WTC11 (cell line): Measurements from ENCODE around the gene INHA. TPM values are rescaled to one million over a fixed set of nuclear protein-coding genes. Genes with fewer than 3 reads are reported as not detected.

Experiments used
- ATAC-seq: fragments of 200-7000 bp; cut with Tn5 transposase; 2 replicates; pipeline ENCODE4 v1.10.0; 2021; ENCODE audit warnings: mild to moderate bottlenecking, moderate library complexity
- CTCF ChIA-PET: fragments of 300-600 bp; sonication (Branson Sonifier 250); formaldehyde crosslinking; loops from one replicate; lab custom pipeline; 2021; ENCODE audit warnings: antibody characterized with exemption; lab: Charles Lee
- POLR2A ChIA-PET: fragments of 350-600 bp; sonication (Branson Sonifier 250); formaldehyde crosslinking; loops from one replicate; lab custom pipeline; 2021; ENCODE audit warnings: antibody characterized with exemption; lab: Charles Lee
- DNase-seq: peaks from one replicate; pipeline ENCODE4 v3.0.0; 2021; ENCODE audit warnings: low spot score
- H3K27ac Mint-ChIP-seq: 2 replicates; pipeline ENCODE4 v1.8.0; 2021; ENCODE audit warnings: mixed read lengths
- H3K27me3 Mint-ChIP-seq: 2 replicates; pipeline ENCODE4 v1.8.0; 2021; ENCODE audit warnings: low read depth, mild to moderate bottlenecking, moderate library complexity, mixed read lengths
- H3K36me3 Mint-ChIP-seq: 2 replicates; pipeline ENCODE4 v1.8.0; 2021; ENCODE audit warnings: mixed read lengths
- H3K4me1 Mint-ChIP-seq: 2 replicates; pipeline ENCODE4 v1.8.0; 2022; ENCODE audit warnings: mixed read lengths
- H3K4me3 Mint-ChIP-seq: 2 replicates; pipeline ENCODE4 v1.8.0; 2021; ENCODE audit warnings: mild to moderate bottlenecking, moderate library complexity, mixed read lengths
- H3K9me3 Mint-ChIP-seq: 2 replicates; pipeline ENCODE4 v1.8.0; 2021; ENCODE audit warnings: mixed read lengths
- AR ChIP-seq: fragments of 250-450 bp; sonication (Bioruptor Pico); IDR thresholded peaks from 2 replicates; pipeline ENCODE4 v1.9.0; 2021; ENCODE audit warnings: mild to moderate bottlenecking
- ARID4B ChIP-seq: sonication (generic); formaldehyde crosslinking; IDR thresholded peaks from 2 replicates; pipeline ENCODE4 v1.8.0; 2023; ENCODE audit warnings: missing genetic modification reagents, mild to moderate bottlenecking, borderline replicate concordance
- ATF2 ChIP-seq: sonication (generic); formaldehyde crosslinking; IDR thresholded peaks from 2 replicates; pipeline ENCODE4 v1.8.1; 2022; ENCODE audit warnings: low read depth, missing genetic modification reagents, borderline replicate concordance
- HMGA2 ChIP-seq: fragments of 250-450 bp; sonication (Bioruptor Pico); IDR thresholded peaks from 2 replicates; pipeline ENCODE4 v1.4.0; 2021; ENCODE audit warnings: mild to moderate bottlenecking, moderate library complexity
- HMGXB4 ChIP-seq: sonication (generic); formaldehyde crosslinking; IDR thresholded peaks from 2 replicates; pipeline ENCODE4 v1.8.1; 2023; ENCODE audit warnings: mild to moderate bottlenecking, moderate library complexity, missing genetic modification reagents
- IRF2 ChIP-seq: sonication (generic); formaldehyde crosslinking; IDR thresholded peaks from 2 replicates; pipeline ENCODE4 v1.8.0; 2022; ENCODE audit warnings: low read depth, missing genetic modification reagents, borderline replicate concordance
- MAX ChIP-seq: sonication (generic); formaldehyde crosslinking; IDR thresholded peaks from 2 replicates; pipeline ENCODE4 v1.8.0; 2022; ENCODE audit warnings: mild to moderate bottlenecking, missing genetic modification reagents
- MLX ChIP-seq: sonication (generic); formaldehyde crosslinking; IDR thresholded peaks from 2 replicates; pipeline ENCODE4 v1.8.1; 2023; ENCODE audit warnings: mild to moderate bottlenecking, missing genetic modification reagents, moderate library complexity
- NFATC4 ChIP-seq: fragments of 250-450 bp; sonication (Bioruptor Pico); IDR thresholded peaks from 2 replicates; pipeline ENCODE4 v1.9.0; 2021; ENCODE audit warnings: mild to moderate bottlenecking
- RELA ChIP-seq: sonication (generic); formaldehyde crosslinking; IDR thresholded peaks from 2 replicates; pipeline ENCODE4 v1.8.1; 2022; ENCODE audit warnings: missing genetic modification reagents, mild to moderate bottlenecking, borderline replicate concordance
- SMAD3 ChIP-seq: sonication (generic); formaldehyde crosslinking; IDR thresholded peaks from 2 replicates; pipeline ENCODE4 v1.8.0; 2022; ENCODE audit warnings: missing genetic modification reagents, mild to moderate bottlenecking, borderline replicate concordance
- SMAD4 ChIP-seq: sonication (generic); formaldehyde crosslinking; IDR thresholded peaks from 2 replicates; pipeline ENCODE4 v1.8.0; 2022; ENCODE audit warnings: mild to moderate bottlenecking, missing genetic modification reagents
- ZBTB21 ChIP-seq: sonication (generic); formaldehyde crosslinking; IDR thresholded peaks from 2 replicates; pipeline ENCODE4 v1.8.1; 2023; ENCODE audit warnings: mild to moderate bottlenecking, missing genetic modification reagents, borderline replicate concordance
- ZNF263 ChIP-seq: sonication (generic); formaldehyde crosslinking; IDR thresholded peaks from 2 replicates; pipeline ENCODE4 v1.8.1; 2022; ENCODE audit warnings: low read depth, mild to moderate bottlenecking, moderate library complexity, missing genetic modification reagents
- ZNF317 ChIP-seq: sonication (generic); formaldehyde crosslinking; IDR thresholded peaks from 2 replicates; pipeline ENCODE4 v1.8.1; 2023; ENCODE audit warnings: low read depth, mild to moderate bottlenecking, moderate library complexity, missing genetic modification reagents, borderline replicate concordance
- ZNF512 ChIP-seq: sonication (generic); formaldehyde crosslinking; IDR thresholded peaks from 2 replicates; pipeline ENCODE4 v1.8.1; 2022; ENCODE audit warnings: missing genetic modification reagents, borderline replicate concordance
- ZNF671 ChIP-seq: fragments of 250-450 bp; sonication (Bioruptor Pico); IDR thresholded peaks from 2 replicates; pipeline ENCODE4 v1.8.0; 2021; ENCODE audit warnings: mild to moderate bottlenecking
- total RNA-seq: library from RNA; stranded (reverse); gene quantifications from 3 replicates; pipeline ENCODE4 v1.2.3, GENCODE V29; 2021

Gene INHA
- total RNA-seq, 1 experiment from 2014 or later = 1.4 TPM

GRCh38 chr2:219536425-219536824 is 35.7 kb upstream of the INHA start:
- H3K4me3 Mint-ChIP-seq = no peak overlapping the region
- peaks cover 21% of the 10 kb centered on the region for H3K36me3 Mint-ChIP-seq
- peaks cover 19% of the 10 kb centered on the region for H3K4me1 Mint-ChIP-seq
- H3K9me3 Mint-ChIP-seq = no peaks in the 10 kb centered on the region
- H3K27ac Mint-ChIP-seq = no peak overlapping the region
- TF ChIP-seq AR (no peak), ZNF512 (CRISPR knock-in tag) (no peak), ZNF671 (CRISPR knock-in tag) (no peak), NFATC4 (no peak), ARID4B (CRISPR knock-in tag) (no peak), MLX (no peak), HMGXB4 (CRISPR knock-in tag) (no peak), RELA (CRISPR knock-in tag) (no peak), ATF2 (no peak), SMAD4 (no peak), ZNF317 (CRISPR knock-in tag) (no peak), MAX (CRISPR knock-in tag) (no peak), SMAD3 (no peak), IRF2 (CRISPR knock-in tag) (no peak), ZNF263 (CRISPR knock-in tag) (no peak), ZBTB21 (CRISPR knock-in tag) (no peak), HMGA2 (no peak)
- ChIA-PET POLR2A (no interaction called here), CTCF (interaction anchor here (2.0 to 41.3 kb wide), 6 partner anchors 13 to 134 kb away, joined by 8 to 2316 read pairs (median 14); partner anchors contain the start of gene GMPPA)
- ATAC-seq = no peak
- DNase-seq = no peak
- peaks cover under 1% of the 10 kb centered on the region; the same call in 1 of the 2 replicates for H3K27me3 Mint-ChIP-seq
